ENCODE results near the gene CLNK.
"Not testable (repeated sequence)": the region's sequence is repeated elsewhere in the genome, so short reads cannot be mapped to it uniquely, and the experiment has no call there.

Gene CLNK

GRCh38 chr4:10656988-10657387, 27.6 kb downstream of the CLNK start:
- no peak for DNase-seq

GRCh38 chr4:10656420-10656819, 28.1 kb downstream of the CLNK start:
- DNase-seq = no peak

- DNase-seq = no peak
Measured at GRCh38 chr4:10655968-10656367, 28.6 kb downstream of the CLNK start.

GRCh38 chr4:10648479-10648878, 36.1 kb downstream of the CLNK start:
- no peak for DNase-seq

GRCh38 chr4:10647846-10648245, 36.7 kb downstream of the CLNK start:
- DNase-seq = no peak

GRCh38 chr4:10643600-10644425, 40.8 kb downstream of the CLNK start:
- DNase-seq = no peak

GRCh38 chr4:10640561-10641201, 43.9 kb downstream of the CLNK start:
- no peak for DNase-seq

- no peak for DNase-seq
Measured at GRCh38 chr4:10639664-10640063, 44.9 kb downstream of the CLNK start.

GRCh38 chr4:10639100-10639499, 45.5 kb downstream of the CLNK start:
- DNase-seq = no peak

- DNase-seq = no peak
Measured at GRCh38 chr4:10635091-10635490, 49.5 kb downstream of the CLNK start.

- no peak for DNase-seq
Measured at GRCh38 chr4:10629394-10629793, 55.2 kb downstream of the CLNK start.

- DNase-seq = no peak
Measured at GRCh38 chr4:10625131-10625530, 59.4 kb downstream of the CLNK start.

GRCh38 chr4:10623862-10624261, 60.7 kb downstream of the CLNK start:
- no peak for DNase-seq

GRCh38 chr4:10623241-10623640, 61.3 kb downstream of the CLNK start:
- DNase-seq = no peak

- DNase-seq = no peak
Measured at GRCh38 chr4:10622728-10623127, 61.8 kb downstream of the CLNK start.

- DNase-seq = no peak
Measured at GRCh38 chr4:10620935-10621488, 63.6 kb downstream of the CLNK start.

- no peak for DNase-seq
Measured at GRCh38 chr4:10619855-10620254, 64.7 kb downstream of the CLNK start.

GRCh38 chr4:10619220-10619619, 65.3 kb downstream of the CLNK start:
- peak; percentile 40 for DNase-seq

GRCh38 chr4:10614926-10615325, 69.6 kb downstream of the CLNK start:
- DNase-seq = not testable (repeated sequence)

GRCh38 chr4:10613926-10614478, 70.6 kb downstream of the CLNK start:
- DNase-seq = no peak

- no peak for DNase-seq
Measured at GRCh38 chr4:10612476-10612875, 72.1 kb downstream of the CLNK start.

- no peak for DNase-seq
Measured at GRCh38 chr4:10611673-10612072, 72.9 kb downstream of the CLNK start.

- DNase-seq = no peak
Measured at GRCh38 chr4:10608501-10609219, 75.9 kb downstream of the CLNK start.

All from DMS79 treated with DMSO at 0.1 percent for 48 hours (cell line).